MM.1S (cell line): ENCODE data around the gene DLGAP1.

ENCODE experiments used
- EZH2phosphoT487 ChIP-seq: fragments of 300-600 bp; sonication (generic); IDR thresholded peaks from 2 replicates; pipeline ENCODE4 v1.6.1; 2018; ENCODE audit warnings: antibody characterized with exemption, low read length
- TF ChIP-seq, protein P1 (sequence below): fragments of 300-600 bp; sonication (generic); IDR thresholded peaks from 2 replicates; pipeline ENCODE4 v1.5.1; 2016; ENCODE audit warnings: antibody characterized with exemption, low read length, mixed read lengths

DNA sequence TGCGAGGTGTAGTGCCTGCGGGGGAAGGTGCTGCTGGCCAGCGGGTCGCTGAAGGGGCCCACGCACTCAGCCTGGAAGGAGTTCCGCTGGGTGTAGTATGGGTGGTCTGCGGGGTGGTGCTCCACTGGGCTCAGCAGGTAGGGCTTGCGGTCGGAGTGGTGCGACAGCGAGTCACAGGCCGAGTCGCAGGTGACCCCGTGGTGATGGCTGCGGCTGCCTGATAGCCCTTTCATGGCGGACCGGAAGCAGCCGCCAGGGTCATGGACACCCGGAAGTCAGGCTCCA lies 575.3 kb downstream of the DLGAP1 start:
- TF ChIP-seq EZH2phosphoT487, result no peak
- TF ChIP-seq, protein P1, sequence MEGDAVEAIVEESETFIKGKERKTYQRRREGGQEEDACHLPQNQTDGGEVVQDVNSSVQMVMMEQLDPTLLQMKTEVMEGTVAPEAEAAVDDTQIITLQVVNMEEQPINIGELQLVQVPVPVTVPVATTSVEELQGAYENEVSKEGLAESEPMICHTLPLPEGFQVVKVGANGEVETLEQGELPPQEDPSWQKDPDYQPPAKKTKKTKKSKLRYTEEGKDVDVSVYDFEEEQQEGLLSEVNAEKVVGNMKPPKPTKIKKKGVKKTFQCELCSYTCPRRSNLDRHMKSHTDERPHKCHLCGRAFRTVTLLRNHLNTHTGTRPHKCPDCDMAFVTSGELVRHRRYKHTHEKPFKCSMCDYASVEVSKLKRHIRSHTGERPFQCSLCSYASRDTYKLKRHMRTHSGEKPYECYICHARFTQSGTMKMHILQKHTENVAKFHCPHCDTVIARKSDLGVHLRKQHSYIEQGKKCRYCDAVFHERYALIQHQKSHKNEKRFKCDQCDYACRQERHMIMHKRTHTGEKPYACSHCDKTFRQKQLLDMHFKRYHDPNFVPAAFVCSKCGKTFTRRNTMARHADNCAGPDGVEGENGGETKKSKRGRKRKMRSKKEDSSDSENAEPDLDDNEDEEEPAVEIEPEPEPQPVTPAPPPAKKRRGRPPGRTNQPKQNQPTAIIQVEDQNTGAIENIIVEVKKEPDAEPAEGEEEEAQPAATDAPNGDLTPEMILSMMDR, result no peak
